Aorta (tissue), 5 donors: ENCODE measurements around the gene DOK7. TPM values are rescaled to one million over a fixed set of nuclear protein-coding genes. Genes with fewer than 3 reads are reported as not detected.

Source experiments
- ATAC-seq: fragments of 200-7000 bp; cut with Tn5 transposase; one replicate; pipeline ENCODE4 v1.9.1; 2022; ENCODE audit warnings: moderate library complexity; ENCODE audit not compliant: low FRiP score
- DNase-seq, 2 donors: peaks; one replicate each; pipeline ENCODE4 v3.0.0-alpha.2; 2020
- H3K27ac ChIP-seq, 2 donors: one replicate each; pipeline ENCODE4 v1.5.1; 2013; ENCODE audit warnings: low read length in 2 of 2, mild to moderate bottlenecking in 2 of 2, moderate library complexity in 2 of 2, control low read depth in 1 of 2, inconsistent platforms in 1 of 2, low read depth in 1 of 2
- H3K27me3 ChIP-seq, 2 donors: one replicate each; pipeline ENCODE4 v1.6.1; 2013; ENCODE audit warnings: control low read depth in 1 of 2, low read length in 1 of 2, mild to moderate bottlenecking in 1 of 2, moderate library complexity in 1 of 2; ENCODE audit not compliant: insufficient read depth in 2 of 2, control insufficient read depth in 1 of 2
- H3K36me3 ChIP-seq, 2 donors: one replicate each; pipeline ENCODE4 v1.6.1; 2013; ENCODE audit warnings: control low read depth in 1 of 2, low read length in 1 of 2, mild to moderate bottlenecking in 1 of 2; ENCODE audit not compliant: insufficient read depth in 2 of 2, control insufficient read depth in 1 of 2
- H3K4me1 ChIP-seq, 2 donors: one replicate each; pipeline ENCODE4 v1.6.1; 2013; ENCODE audit warnings: low read length in 2 of 2, control low read depth in 1 of 2, mild to moderate bottlenecking in 1 of 2, moderate library complexity in 1 of 2; ENCODE audit not compliant: insufficient read depth in 2 of 2, control insufficient read depth in 1 of 2
- H3K4me3 ChIP-seq, 2 donors: one replicate each; pipeline ENCODE4 v1.5.1; 2013; ENCODE audit warnings: low read length in 2 of 2, control low read depth in 1 of 2, mild to moderate bottlenecking in 1 of 2
- H3K9me3 ChIP-seq: one replicate; pipeline ENCODE4 v1.6.1; 2013; ENCODE audit warnings: mild to moderate bottlenecking, low read length; ENCODE audit not compliant: control insufficient read depth
- WGBS, 2 donors: extraction: QIAGEN DNeasy Blood & Tissue Kit; methylation state at CpG; one replicate each; pipeline ENCODE4 v1.1.7; 2013; 5-methylcytosine and 5-hydroxymethylcytosine counted together
- intact Hi-C, 2 donors: fragments of 100-400 bp; cut with DNase I; formaldehyde crosslinking; loops; one replicate each; pipeline versions ENCODE4 v1.14.2 to v1.15.0; 2022
- polyA plus RNA-seq, 2 donors: library from polyadenylated mRNA; stranded (reverse); fragments of 200-250 nt; gene quantifications; one replicate each; pipeline ENCODE4 v1.2.3, GENCODE V29; 2013
- total RNA-seq, 2 donors: library from RNA; stranded (reverse); fragmentation: NEBNext Ultra II Directional; extraction: Animal tissue kit (Norgen Biotek cat#: 25700); gene quantifications; one replicate each; pipeline ENCODE4 v1.2.1, GENCODE V29; 2021
- donor health status: healthy with polysubstance abuse.
- donor health status: Bipolar disorder and iron deficiency.
- donor health status: DM: no; HTN: no; CAD: no.
- donor health status: DM: no; HTN: no; CAD: no.
- donor health status: DM: yes; HTN: yes; CAD: no.

Gene DOK7
- total and polyA plus RNA-seq, 4 donors, result 3.3 to 9.1 (median 4.7) TPM

DNA sequence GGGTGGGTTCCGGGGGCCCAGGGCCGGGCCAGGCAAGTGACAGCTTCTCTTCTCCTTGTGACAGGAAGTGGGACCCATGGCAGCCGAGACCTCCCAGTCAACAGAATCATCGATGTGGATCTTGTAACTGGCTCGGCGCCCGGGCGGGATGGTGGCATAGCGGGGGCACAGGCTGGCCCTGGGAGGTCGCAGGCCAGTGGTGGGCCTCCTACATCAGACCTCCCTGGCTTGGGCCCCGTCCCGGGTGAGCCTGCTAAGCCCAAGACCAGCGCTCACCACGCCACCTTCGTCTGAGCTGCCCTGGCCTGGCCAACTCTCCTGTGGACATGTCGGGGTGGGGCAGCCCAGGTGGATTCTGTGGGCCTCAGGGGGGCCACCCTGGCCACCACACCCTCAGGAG, 23.7 kb upstream of the DOK7 start:
- H3K4me1 ChIP-seq, result no peaks in the 10 kb centered on the region
- H3K27ac ChIP-seq, result no peak overlapping the region
- no peaks in the 10 kb centered on the region for H3K9me3 ChIP-seq
- ATAC-seq, result no peak
- no peaks in the 10 kb centered on the region for H3K36me3 ChIP-seq
- intact Hi-C loops, result no loop called here
- H3K4me3 ChIP-seq, result no peak overlapping the region
- H3K27me3 ChIP-seq, result no peaks in the 10 kb centered on the region
- no peak for DNase-seq
- WGBS, 2 donors, result 87 to 88% methylated on average over 16 of the region's 16 CpGs

DNA sequence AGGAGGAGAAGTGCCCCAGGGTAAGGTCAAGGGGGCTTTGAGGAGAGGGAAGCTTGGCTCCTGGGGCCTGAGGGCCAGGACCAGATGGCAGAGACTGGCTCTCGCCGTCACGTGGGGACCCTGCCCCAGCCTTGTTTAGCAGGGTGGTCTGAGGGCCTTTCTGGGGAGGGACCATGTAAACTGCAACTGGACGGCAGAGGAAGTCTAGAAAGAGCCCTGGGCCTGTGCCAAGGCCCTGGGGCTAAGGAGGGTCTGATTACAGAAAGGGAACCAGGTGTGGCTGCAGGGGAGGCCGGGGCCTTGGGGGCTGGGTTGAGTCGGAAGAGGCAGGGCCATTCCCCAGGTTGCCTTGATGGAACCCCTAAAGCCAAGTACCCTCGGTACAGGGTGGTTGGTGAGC, 23.1 kb upstream of the DOK7 start:
- Histone ChIP-seq H3K9me3 (no peaks in the 10 kb centered on the region), H3K27me3 (no peaks in the 10 kb centered on the region), H3K27ac (no peak overlapping the region), H3K4me3 (no peak overlapping the region), H3K4me1 (no peaks in the 10 kb centered on the region), H3K36me3 (no peaks in the 10 kb centered on the region)
- 79 to 94% methylated on average over 7 of the region's 7 CpGs for WGBS, 2 donors
- no peak for DNase-seq
- intact Hi-C loops, result no loop called here
- ATAC-seq, result no peak

DNA sequence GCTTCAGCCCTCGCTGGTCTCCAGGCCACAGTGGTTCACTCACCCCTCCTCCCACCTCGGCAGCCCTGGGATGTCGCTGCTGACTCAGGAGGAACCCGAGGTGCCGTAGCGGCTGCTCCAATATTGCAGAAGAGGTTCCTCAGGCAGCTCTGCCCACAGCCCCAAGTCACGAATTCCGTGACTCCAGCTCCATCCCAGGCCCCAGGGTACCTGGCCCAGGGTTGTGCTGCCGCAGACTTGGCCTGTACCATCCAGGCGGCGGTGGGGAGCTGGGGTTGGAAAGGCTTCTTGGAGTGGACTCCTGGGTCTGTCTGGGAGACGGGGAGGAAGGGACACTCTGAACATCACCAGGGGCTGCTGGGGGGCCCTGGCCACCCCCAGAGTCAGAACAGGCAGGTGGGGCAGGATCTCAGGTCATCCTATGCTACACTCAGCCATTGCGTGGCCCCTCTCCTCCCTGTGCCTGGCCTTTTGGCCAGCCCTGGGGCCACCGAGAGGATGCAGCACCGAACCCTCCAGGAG, 22.1 kb upstream of the DOK7 start:
- no peak overlapping the region for H3K27ac ChIP-seq
- no peaks in the 10 kb centered on the region for H3K9me3 ChIP-seq
- peak in 1 of 2 donors; percentile 62 for DNase-seq
- H3K4me3 ChIP-seq, result no peak overlapping the region
- H3K4me1 ChIP-seq, result no peaks in the 10 kb centered on the region
- intact Hi-C loops, result no loop called here
- no peaks in the 10 kb centered on the region for H3K27me3 ChIP-seq
- no peaks in the 10 kb centered on the region for H3K36me3 ChIP-seq
- 72 to 79% methylated on average over 15 of the region's 15 CpGs for WGBS, 2 donors
- ATAC-seq, result no peak

DNA sequence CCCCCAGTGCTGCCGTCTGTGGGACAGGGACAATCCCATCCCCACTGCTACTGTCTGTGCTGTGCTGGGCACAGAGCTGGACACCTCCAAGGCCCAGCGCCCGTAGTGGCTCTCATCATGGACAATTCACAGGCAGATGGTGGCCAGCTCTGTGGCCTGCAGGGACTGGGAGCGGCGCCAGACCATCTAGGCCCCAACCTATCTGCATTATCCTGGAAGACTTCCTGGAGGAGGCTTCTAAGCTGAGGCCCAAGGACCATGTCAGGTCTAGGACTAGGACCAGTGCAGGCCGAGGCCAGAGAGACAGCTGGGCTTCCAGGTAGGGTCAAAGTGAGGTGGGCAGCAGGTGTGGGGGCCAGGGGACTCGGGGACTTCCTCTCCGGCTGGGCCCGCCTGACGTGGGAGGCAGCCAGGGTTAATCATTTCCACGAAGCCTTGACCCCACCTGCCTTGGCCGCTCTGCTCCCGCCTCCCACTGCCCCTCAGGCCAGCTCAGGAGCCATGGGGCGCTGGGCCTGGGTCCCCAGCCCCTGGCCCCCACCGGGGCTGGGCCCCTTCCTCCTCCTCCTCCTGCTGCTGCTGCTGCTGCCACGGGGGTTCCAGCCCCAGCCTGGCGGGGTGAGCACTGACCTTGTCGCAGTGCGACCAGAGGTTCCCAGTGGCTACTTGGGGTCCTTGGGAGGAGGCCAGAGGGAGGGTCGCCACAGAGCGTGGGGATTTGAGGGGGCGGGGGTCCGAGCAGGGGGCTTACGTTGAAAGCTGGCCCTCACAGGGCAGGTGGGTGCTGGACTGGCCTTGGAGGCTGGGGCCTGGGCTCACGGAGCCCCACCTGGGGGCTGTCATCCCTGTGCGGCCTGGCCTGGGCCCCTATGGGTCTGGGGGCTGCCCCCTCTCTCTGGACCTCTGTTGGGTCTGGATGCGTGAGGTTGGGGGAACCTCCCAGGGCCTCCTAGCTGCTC, 21.3 kb upstream of the DOK7 start, which contains the start of gene HGFAC:
Gene HGFAC (plus strand): TSS at position 468 of the 959 bp plus-strand sequence. CDS start 34 bp downstream, at position 502.
- H3K4me1 ChIP-seq, result no peaks in the 10 kb centered on the region
- 88 to 90% methylated on average over 24 to 27 of the region's 27 CpGs for WGBS, 2 donors
- H3K9me3 ChIP-seq, result no peaks in the 10 kb centered on the region
- DNase-seq (peak in 1 of 2 donors; percentile 45), ATAC-seq (no peak)
- H3K36me3 ChIP-seq, result no peaks in the 10 kb centered on the region
- intact Hi-C loops, result loop anchor here in 1 of 2 donors (2.0 kb wide), 1 partner anchor 95 kb away; no protein-coding TSS in a partner anchor
- no peaks in the 10 kb centered on the region for H3K27me3 ChIP-seq
- H3K27ac ChIP-seq, result no peak within 1 kb of the TSS
- H3K4me3 ChIP-seq, result no peak within 1 kb of the TSS

DNA sequence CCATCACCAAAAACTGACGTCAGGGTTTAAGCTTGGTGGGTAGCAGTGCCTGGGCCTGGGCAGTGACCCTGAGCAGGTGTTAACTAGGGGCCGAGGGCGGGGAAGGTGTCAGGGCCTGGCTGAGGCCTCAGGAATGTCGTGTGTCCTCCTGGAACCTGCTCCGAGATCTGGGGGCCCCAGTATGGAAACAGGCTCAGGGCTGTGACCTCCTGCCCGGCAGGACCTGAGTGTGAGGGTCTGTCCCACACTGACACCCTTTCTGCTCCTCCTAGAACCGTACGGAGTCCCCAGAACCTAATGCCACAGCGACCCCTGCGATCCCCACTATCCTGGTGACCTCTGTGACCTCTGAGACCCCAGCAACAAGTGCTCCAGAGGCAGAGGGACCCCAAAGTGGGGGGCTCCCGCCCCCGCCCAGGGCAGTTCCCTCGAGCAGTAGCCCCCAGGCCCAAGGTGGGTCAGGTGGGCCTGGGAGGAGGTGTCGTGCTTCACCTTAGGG, 20.6 kb upstream of the DOK7 start:
- Histone ChIP-seq H3K4me1 (no peaks in the 10 kb centered on the region), H3K36me3 (no peaks in the 10 kb centered on the region), H3K4me3 (no peak overlapping the region), H3K27ac (no peak overlapping the region), H3K9me3 (no peaks in the 10 kb centered on the region), H3K27me3 (no peaks in the 10 kb centered on the region)
- DNase-seq (no peak), ATAC-seq (no peak)
- 82 to 87% methylated on average over 14 of the region's 14 CpGs for WGBS, 2 donors
- intact Hi-C loops, result loop anchor here in 1 of 2 donors (2.0 kb wide), 1 partner anchor 96 kb away; no protein-coding TSS in a partner anchor

DNA sequence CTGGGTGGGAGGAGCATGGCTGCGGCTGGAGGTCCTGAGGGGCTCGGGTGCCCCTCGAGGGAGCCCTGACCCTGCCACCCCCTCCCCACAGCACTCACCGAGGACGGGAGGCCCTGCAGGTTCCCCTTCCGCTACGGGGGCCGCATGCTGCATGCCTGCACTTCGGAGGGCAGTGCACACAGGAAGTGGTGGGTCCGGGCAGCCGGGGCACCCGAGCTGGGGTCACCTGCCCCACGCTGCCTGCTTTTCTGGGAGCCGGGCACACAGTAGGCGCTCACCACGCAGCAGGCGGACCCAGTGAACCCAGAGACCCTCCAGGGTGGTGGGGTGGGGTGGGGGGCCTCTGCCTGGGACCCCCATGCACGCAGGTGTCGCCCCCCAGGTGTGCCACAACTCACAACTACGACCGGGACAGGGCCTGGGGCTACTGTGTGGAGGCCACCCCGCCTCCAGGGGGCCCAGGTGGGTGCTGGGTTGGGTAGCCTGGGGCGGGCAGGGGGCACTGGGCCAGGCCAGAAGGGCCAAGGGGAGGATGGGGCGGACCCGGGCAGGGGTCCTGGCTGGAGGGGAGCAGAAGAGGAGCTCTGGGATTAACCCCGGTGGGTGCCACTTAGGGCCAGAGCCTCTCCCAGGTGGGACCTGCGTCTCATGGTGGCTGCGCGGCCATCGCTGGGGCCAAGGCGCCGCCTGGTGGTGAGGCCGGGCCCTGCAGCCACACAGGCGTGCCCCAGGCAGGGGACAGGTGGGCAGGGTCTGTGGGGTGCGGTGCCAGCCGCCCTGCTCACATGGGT, 20.0 kb upstream of the DOK7 start:
- ATAC-seq (peak; percentile 65), DNase-seq (peak in 1 of 2 donors; percentile 87)
- Histone ChIP-seq H3K36me3 (no peaks in the 10 kb centered on the region), H3K27me3 (no peaks in the 10 kb centered on the region), H3K27ac (no peak overlapping the region), H3K4me3 (no peak overlapping the region), H3K4me1 (no peaks in the 10 kb centered on the region), H3K9me3 (no peaks in the 10 kb centered on the region)
- intact Hi-C loops, result loop anchor here (1.0 to 2.0 kb wide), 2 partner anchors 96 to 97 kb away; no protein-coding TSS in a partner anchor
- 49 to 59% methylated on average over 31 to 36 of the region's 36 CpGs for WGBS, 2 donors

DNA sequence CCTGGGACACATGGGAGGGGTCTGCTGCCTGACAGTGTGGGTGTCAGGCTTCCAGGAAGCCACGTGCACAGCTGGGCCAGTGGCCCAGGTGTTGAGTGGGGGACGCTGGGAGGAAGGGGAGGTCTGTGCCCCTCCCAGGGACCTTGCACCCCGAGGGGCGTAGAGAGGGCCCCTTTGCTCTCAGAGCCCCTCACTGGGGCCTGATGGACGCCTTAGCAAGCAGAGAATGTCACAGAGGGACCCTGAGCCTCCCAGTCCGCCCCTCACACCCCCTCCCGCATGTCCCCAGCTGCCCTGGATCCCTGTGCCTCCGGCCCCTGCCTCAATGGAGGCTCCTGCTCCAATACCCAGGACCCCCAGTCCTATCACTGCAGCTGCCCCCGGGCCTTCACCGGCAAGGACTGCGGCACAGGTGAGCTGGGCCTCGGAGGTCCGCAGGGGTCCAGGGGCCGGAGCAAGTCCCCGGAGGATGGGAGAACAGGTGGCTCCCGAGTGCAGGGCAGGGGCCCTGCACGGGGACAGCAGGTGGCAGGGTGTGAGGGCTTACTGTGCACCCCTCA, 19.3 kb upstream of the DOK7 start:
- Histone ChIP-seq H3K4me1 (no peaks in the 10 kb centered on the region), H3K27ac (no peak overlapping the region), H3K4me3 (no peak overlapping the region), H3K9me3 (no peaks in the 10 kb centered on the region), H3K36me3 (no peaks in the 10 kb centered on the region), H3K27me3 (no peaks in the 10 kb centered on the region)
- 65 to 76% methylated on average over 12 to 17 of the region's 17 CpGs for WGBS, 2 donors
- ATAC-seq, result no peak
- intact Hi-C loops, result loop anchor here (1.0 to 2.0 kb wide), 2 partner anchors 97 to 98 kb away; no protein-coding TSS in a partner anchor
- no peak for DNase-seq
